Glutamatergic neuron (in vitro differentiated cells): ENCODE data around the gene PTCRA. TPM values are rescaled to one million over a fixed set of nuclear protein-coding genes. Genes with fewer than 3 reads are reported as not detected.

Experiments
- DNase-seq: peaks from one replicate; pipeline ENCODE4 v3.0.0; 2022
- H3K27ac Mint-ChIP-seq: one replicate; pipeline ENCODE4 v1.8.0; 2020; ENCODE audit warnings: mild to moderate bottlenecking, mixed read lengths, inconsistent platforms; ENCODE audit not compliant: unreplicated experiment
- H3K27me3 Mint-ChIP-seq: one replicate; pipeline ENCODE4 v1.8.0; 2020; ENCODE audit warnings: mild to moderate bottlenecking, moderate library complexity, mixed read lengths, inconsistent platforms; ENCODE audit not compliant: unreplicated experiment
- H3K36me3 Mint-ChIP-seq: one replicate; pipeline ENCODE4 v1.8.0; 2020; ENCODE audit warnings: mild to moderate bottlenecking, mixed read lengths, inconsistent platforms; ENCODE audit not compliant: unreplicated experiment
- H3K4me1 Mint-ChIP-seq: one replicate; pipeline ENCODE4 v1.8.0; 2020; ENCODE audit warnings: mild to moderate bottlenecking, low read depth, mixed read lengths, inconsistent platforms; ENCODE audit not compliant: unreplicated experiment
- H3K4me3 Mint-ChIP-seq: one replicate; pipeline ENCODE4 v1.8.0; 2020; ENCODE audit warnings: mild to moderate bottlenecking, mixed read lengths, inconsistent platforms; ENCODE audit not compliant: unreplicated experiment
- H3K9me3 Mint-ChIP-seq: one replicate; pipeline ENCODE4 v1.8.0; 2020; ENCODE audit warnings: mild to moderate bottlenecking, moderate library complexity, mixed read lengths, inconsistent platforms; ENCODE audit not compliant: unreplicated experiment
- total RNA-seq: library from RNA; stranded (reverse); fragmentation: NEBNext Ultra II Directional; extraction: Animal tissue kit (Norgen Biotek cat#: 25700); gene quantifications from one replicate; pipeline ENCODE4 v1.2.1, GENCODE V29; 2021; ENCODE audit not compliant: unreplicated experiment
- TF ChIP-seq, protein P1 (sequence below): fragments of 200-600 bp; sonication (generic); IDR thresholded peaks from one replicate; pipeline ENCODE4 v1.5.0; 2021; ENCODE audit not compliant: partially characterized antibody, unreplicated experiment

Gene PTCRA
- total RNA-seq, 1 donor from 2014 or later = not detected

DNA sequence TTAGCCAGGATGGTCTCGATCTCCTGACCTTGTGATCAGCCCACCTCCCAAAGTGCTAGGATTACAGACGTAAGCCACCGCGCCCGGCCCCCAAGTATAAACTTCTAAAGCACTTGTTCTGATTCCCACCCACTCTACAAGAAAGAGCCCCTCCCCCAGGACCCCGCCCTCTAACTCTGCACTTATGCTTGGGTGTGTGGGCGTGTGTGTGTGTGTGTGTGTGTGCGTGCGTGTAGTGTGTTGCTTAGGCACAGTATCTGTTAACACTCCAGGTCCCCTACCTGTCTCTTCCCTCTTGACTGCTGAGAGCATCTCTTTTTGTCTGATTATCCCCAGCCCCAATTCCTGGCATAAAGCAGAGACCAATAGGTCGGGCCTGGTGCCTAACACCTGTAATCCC lies 6.0 kb upstream of the PTCRA start:
- DNase-seq = no peak
- no peak overlapping the region for H3K27ac Mint-ChIP-seq
- H3K4me3 Mint-ChIP-seq = no peak overlapping the region
- TF ChIP-seq, protein P1, sequence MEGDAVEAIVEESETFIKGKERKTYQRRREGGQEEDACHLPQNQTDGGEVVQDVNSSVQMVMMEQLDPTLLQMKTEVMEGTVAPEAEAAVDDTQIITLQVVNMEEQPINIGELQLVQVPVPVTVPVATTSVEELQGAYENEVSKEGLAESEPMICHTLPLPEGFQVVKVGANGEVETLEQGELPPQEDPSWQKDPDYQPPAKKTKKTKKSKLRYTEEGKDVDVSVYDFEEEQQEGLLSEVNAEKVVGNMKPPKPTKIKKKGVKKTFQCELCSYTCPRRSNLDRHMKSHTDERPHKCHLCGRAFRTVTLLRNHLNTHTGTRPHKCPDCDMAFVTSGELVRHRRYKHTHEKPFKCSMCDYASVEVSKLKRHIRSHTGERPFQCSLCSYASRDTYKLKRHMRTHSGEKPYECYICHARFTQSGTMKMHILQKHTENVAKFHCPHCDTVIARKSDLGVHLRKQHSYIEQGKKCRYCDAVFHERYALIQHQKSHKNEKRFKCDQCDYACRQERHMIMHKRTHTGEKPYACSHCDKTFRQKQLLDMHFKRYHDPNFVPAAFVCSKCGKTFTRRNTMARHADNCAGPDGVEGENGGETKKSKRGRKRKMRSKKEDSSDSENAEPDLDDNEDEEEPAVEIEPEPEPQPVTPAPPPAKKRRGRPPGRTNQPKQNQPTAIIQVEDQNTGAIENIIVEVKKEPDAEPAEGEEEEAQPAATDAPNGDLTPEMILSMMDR = no peak
- peaks cover 6% of the 10 kb centered on the region for H3K27me3 Mint-ChIP-seq
- H3K36me3 Mint-ChIP-seq = no peaks in the 10 kb centered on the region
- no peaks in the 10 kb centered on the region for H3K9me3 Mint-ChIP-seq
- peaks cover 2% of the 10 kb centered on the region for H3K4me1 Mint-ChIP-seq

DNA sequence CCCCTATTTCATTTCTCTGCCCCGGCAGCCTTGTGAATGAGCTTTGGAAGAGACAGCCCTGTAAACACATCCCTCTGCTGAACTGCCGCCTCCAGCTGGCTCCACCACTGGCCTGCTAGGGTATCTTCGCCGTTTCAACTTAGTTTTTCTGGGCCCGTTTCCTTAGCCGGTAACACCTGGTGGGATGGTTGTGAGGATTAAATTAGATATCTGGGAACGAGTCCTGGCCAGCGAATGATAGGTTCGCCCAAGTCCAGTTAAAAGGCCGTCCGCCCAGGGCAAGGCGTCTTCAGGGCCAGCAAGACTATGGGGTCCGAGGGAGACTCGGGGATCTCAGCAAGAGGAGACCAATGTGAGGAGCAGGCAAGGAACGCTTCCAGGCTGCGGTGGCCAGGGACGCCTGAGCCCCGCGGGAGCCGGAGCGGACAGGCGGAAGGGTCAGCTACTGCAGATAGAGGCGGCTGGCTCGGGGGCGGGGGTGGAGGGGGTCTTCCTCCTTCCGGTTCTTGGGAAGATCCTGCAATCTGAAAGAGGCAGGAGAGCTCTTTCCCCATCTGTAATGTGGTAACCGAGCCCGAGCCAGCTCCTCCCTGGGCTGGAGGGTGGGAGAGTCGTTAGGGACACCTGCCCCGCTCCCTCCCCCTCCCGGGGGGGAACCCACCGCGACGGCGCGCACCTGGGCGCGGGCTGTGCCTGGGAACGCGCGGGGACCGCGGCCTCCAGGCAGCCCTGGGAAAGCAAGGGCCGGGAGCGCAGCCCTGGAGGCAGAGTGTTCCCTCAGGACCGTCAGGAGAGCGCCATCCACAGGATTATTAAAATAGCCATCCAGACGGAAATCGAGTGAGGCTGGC lies 4.5 kb upstream of the PTCRA start:
- Mint-ChIP-seq H3K27ac (peak overlapping the region; percentile 71), H3K9me3 (no peaks in the 10 kb centered on the region), H3K27me3 (peaks cover 4% of the 10 kb centered on the region), H3K4me3 (peak overlapping the region; percentile 86), H3K4me1 (peaks cover 2% of the 10 kb centered on the region), H3K36me3 (no peaks in the 10 kb centered on the region)
- TF ChIP-seq, protein P1 = no peak
- peak; percentile 67 for DNase-seq

GRCh38 chr6:42914546-42914945 lies 1.3 kb upstream of the PTCRA start:
- no peaks in the 10 kb centered on the region for H3K9me3 Mint-ChIP-seq
- H3K36me3 Mint-ChIP-seq = no peaks in the 10 kb centered on the region
- DNase-seq = no peak
- H3K4me1 Mint-ChIP-seq = peaks cover 2% of the 10 kb centered on the region
- no peak overlapping the region for H3K27ac Mint-ChIP-seq
- TF ChIP-seq, protein P1 = no peak
- no peak overlapping the region for H3K4me3 Mint-ChIP-seq
- H3K27me3 Mint-ChIP-seq = peaks cover 4% of the 10 kb centered on the region

- H3K36me3 Mint-ChIP-seq = no peaks in the 10 kb centered on the region
- no peak overlapping the region for H3K27ac Mint-ChIP-seq
- peaks cover under 1% of the 10 kb centered on the region for H3K4me1 Mint-ChIP-seq
- no peaks in the 10 kb centered on the region for H3K9me3 Mint-ChIP-seq
- TF ChIP-seq, protein P1 = no peak
- H3K27me3 Mint-ChIP-seq = peaks cover 1% of the 10 kb centered on the region
- H3K4me3 Mint-ChIP-seq = no peak overlapping the region
- DNase-seq = no peak
Measured at GRCh38 chr6:42916288-42916687, 435 bp downstream of the PTCRA start.

DNA sequence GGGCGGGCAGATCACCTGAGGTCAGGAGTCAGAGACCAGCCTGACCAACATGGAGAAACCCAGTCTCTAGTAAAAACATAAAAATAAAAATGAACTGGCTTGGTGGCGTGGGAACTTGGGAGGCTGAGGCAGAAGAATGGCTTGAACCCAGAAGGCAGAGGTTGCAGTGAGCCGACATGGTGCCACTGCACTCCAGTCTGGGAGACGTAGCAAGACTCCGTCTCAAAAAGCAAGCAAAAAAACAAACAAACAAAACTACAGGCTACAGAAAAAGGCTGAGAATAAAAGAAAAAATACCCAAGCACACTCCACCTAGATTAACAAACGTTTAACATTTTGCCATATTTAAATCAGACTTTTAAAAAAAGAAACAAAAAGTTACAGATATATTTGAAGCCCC lies 5.9 kb downstream of the PTCRA start:
- Mint-ChIP-seq H3K27me3 (peaks cover 2% of the 10 kb centered on the region), H3K4me1 (no peaks in the 10 kb centered on the region), H3K4me3 (no peak overlapping the region), H3K36me3 (no peaks in the 10 kb centered on the region), H3K27ac (no peak overlapping the region), H3K9me3 (no peaks in the 10 kb centered on the region)
- DNase-seq = no peak
- TF ChIP-seq, protein P1 = no peak
